Cerebellar cortex (tissue), 1 donor: Measurements from ENCODE around the gene WSCD1.
A peak's percentile ranks its signal among the peaks of the same experiment; 100 is the strongest.

ENCODE experiments used
- DNase-seq: peaks from one replicate; pipeline ENCODE4 v3.0.0-alpha.2; 2015; ENCODE audit warnings: low spot score

The WSCD1 gene

DNA sequence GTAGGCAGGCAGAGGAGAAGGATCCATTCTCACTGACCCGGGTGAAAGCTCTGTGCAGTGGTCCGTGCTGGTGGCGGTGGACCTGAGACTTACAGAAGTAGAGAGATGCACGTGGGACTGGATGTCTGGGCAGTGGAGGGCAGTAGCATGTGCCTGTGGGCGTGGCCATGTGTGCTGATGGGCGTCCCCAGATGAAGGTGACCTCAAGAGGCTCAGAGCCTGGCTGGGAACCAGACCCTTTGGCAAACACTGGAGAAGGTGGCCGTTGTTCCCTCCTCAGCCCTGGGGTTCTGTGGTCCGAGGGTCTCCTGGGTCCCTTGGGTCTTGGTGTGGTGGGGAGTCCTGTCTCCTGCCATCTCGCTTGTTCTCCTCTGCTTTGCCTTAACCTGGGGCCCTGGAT, 15.6 kb downstream of the WSCD1 start:
- DNase-seq = no peak

DNA sequence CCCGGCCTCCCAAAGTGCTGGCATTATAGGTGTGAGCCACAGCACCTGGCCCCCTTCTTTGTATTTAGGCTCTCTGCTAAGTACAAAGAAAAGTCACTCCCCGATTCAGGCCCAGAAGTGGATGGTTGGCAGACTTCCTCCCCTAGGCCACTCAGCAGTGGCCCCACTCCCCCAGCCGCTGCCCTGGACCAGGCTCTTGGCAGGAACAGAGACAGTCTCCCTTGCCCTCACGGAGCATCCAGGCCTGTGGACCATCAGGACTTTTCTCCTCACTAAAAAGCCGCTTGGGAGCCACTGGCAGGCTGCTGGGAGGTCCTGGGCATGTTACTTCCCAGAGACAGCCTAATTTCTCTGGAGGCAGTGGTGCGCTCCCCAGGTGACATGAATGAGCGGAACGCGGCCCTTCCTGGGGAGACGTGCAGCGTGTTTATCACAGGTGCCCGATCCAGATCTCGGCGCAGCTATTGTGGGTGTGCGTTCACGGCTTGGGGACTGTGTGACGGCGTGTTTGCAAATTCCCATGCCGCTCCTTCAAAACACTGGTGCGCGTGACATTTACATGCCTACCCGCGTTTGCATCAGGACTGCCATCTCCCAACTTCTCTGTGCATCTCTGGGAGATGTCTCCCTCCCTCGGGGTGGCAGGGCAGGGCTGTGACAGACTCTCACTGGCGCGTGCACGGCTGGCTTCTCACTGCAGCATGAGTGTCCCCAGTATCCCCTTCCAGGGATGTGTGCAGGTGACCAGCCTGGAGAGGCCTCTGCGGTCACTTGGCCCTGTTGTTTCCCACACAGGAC, 16.6 kb downstream of the WSCD1 start:
- DNase-seq = no peak

DNA sequence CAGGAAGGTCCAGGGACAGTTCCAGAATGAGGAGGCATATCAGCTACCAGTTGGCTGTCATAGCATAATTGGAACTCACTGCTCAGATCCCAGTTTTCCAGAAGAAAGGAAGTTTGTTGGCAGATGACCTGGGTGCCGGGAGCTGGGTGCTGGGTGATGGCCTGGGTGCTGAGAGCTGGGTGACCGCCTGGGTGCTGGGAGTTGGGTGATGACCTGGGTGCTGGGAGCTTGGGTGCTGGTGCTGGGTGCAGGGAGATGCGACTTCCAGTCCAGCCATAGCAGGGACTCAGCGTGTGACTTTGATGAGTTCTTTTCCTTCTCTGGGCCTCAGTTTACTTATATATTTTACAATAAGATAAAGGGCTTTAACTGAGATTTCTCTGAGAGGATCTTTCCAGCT, 18.0 kb downstream of the WSCD1 start:
- DNase-seq = no peak

DNA sequence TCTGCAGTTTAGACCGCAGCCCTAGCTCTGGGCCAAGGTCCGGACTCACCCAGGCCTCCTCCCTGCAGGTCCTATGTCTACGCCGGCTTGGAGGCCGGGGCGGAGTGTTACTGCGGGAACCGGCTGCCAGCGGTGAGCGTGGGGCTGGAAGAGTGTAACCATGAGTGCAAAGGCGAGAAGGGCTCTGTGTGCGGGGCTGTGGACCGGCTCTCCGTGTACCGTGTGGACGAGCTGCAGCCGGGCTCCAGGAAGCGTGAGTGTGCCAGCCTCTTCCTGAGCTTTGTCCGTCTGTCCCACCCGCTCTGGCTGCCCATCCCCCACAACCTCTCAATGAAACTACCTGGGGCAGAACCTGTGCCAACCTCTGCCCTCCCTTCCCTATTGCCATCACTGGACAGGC, 20.1 kb downstream of the WSCD1 start:
- DNase-seq = no peak

DNA sequence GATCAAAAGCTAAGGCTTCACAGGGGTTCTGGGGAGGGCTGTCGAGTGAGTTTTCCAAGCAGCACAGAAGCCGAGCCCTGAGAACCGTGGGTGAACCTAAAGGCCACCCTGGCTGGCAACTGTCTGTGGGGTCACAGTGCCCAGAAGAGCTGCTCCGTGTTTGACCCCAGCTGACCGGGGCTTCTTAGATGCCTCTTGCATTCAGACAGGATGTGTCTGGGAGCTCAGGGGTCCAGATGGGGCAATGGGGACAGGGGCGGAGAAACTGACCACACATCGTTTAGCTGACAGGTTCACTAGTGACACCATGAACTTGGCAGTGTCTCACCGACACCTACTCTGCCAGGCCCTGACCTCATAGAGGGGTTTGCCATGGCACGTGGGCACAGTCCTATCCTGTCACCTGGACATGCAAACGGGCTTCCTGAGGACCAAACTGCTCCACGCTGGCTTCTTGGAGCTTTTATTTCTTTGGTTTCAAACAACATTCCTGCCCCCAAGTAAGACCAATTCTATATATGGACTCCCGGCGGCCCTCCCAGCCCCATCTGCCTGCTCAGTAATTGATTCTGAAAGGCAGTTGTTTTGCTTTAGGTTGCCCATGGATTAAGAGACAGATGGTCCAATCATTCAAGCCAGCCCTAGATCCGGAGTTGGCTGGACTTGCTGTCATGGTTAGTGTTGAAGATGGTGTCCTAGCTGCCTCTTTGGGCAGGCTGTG, 22.2 kb downstream of the WSCD1 start:
- peak; percentile 37 for DNase-seq

DNA sequence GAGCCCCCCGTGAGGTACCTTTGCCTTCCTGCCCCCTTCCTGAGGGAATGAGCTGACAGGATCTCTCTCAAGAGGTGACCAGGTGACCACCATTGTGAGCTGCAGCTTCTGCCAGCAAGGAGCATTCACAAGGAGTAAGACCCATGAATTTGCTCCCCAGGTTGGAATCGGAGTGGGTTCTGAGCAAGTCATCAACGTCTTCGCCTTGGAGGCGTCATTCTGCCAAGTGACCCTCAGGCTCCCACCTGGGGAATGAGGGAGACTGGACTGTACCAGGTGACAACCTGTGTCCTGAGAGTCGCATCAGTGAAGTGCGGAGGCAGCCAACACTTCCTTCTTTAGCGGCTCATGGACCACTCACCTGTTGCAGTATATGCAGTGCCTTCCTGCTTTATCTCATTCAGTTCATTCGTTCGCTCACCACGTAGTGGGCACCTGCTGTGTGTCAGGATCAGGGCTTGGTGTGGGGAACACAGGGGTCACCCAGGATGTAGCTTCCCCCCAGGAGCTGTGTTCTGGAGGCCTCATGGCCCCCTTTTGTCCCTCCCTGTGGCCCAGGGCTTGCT, 22.8 kb downstream of the WSCD1 start:
- no peak for DNase-seq

DNA sequence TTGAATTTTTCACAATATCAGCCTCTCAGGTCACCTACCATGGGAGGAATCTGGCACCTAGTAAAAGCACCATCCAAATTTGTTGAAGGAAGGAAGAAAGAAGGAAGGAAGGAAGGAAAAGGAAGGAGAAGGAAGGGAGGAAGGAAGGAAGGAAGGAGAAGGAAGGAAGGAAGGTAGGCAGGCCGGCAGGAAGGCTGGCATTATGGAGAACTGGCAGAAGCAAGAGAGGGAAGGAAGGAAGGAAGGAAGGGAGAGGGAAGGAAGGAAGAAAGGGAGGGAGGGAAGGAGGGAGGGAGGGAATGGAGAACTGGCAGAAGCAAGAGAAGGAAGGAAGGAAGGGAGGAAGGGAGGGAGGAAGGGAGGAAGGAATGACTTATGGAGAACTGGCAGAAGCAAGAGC, 24.3 kb downstream of the WSCD1 start:
- no peak for DNase-seq

DNA sequence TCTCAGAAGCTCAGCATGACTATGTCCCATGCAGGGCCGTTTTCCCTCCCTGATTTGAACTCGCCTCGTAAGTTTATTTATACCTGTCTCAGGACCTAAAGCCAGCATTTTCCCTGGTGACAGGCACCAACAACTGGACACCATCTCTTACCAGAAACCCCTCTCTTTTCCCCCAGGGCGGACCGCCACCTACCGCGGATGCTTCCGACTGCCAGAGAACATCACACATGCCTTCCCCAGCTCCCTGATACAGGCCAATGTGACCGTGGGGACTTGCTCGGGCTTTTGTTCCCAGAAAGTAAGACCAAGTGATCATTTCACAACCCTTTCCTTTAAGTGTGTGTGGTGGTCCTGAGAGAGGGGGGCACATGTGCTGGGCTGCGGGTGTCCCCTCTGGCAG, 24.7 kb downstream of the WSCD1 start:
- no peak for DNase-seq

DNA sequence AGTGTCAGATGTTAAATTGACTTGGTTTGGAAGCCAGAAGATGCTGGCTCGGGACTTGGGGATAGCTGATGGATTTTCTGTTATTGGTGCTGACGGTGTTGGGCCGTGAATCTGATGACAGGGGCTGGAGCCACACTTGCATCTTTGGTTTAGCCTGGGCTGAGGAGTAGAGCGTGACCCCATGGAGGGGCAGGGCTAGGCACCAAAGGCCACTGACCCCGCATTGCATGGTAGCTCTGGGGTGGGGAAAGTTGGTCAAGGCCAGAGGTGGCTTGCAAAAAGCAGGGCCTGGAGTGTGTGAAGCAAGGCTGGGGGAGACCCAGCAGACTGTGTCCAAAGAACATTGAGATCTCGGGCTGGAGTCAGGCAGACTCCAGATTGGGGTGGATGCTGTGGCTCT, 25.3 kb downstream of the WSCD1 start:
- no peak for DNase-seq

DNA sequence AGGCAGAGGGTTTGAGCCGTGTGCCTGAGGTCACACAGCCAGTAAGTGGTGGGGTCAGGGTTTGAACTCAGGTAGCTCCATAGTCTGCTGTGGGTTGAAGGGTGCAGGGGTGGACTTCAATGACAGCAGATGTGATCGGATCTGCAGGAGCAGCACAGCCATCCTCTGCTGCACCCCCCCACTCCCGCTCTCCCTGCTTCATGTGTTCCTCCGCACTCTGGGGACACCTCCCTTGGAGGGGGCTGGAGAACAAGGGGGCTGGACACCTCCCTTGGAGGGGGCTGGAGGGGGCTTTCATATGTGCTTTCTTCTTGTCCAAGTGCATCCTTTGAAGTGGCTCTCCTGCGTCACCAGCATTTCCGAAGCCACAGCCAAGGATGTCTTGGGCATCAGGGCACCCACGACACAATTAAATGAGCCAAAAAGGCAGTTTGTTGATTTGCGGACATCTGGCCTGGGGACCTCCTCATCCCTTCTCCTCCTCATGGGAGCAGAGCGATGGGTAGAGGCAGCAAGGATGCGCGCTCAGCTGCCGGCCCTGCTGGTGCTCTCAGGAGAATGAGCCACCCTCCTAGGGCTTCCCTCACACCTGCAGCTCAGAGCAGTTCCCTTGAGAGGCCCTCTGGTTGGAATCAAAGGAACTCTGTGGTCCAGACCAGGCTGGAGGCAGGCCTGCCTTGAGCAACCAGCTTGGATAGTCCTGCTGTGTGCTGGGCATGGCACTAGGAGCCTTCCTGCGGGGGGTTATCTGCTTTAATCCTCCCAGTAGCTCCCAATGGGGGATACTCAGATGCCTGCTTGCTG, 26.2 kb downstream of the WSCD1 start:
- DNase-seq = no peak

DNA sequence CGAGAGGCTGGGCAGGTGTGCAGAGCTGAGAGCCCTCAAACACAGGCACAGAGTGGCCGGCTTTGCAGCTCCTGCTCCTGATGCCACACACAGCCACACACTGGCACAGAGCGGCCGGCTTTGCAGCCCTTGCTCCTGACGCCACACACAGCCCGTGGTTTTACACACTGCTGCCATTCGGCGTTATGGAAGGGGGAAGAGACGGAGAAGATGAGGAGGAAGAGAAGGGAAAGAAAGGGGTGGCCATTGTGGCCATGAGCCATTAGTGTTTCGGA, 26.8 kb downstream of the WSCD1 start:
- peak; percentile 59 for DNase-seq

DNA sequence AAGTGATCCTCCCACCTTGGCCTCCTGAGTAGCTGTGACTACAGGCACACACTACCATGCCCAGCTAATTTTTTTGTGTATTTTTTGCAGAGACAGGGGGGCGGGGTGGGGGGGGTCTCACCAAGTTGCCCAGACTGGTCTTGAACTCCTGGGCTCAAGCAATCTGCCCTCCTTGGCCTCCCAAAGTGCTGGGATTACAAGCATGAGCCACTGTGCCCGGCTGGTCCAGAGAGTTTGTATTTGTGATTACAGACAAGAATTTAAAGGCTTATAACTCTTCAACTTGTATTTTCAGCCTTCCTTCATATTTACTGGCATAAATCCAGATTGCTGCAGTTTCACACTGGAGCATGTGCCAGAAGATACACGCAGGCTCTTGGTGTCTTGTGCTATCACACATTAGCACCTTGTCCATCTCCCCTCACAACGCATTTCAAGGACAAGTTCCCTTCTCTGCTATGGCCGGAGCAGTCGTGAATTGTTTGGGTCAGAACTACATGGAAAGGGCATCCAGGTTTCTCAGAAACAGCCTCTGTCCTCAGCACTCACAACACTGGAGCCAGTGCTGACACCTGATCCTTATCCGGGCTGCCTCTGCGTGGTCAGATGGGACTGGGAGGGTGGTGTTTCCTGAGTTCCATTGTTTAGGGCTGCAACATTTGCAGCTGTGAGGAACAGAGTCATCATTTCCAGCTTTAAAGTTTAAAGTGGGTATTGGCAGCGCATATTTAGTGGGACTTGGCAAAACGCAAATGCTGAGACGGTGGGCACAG, 28.1 kb downstream of the WSCD1 start:
- DNase-seq = peak; percentile 24

DNA sequence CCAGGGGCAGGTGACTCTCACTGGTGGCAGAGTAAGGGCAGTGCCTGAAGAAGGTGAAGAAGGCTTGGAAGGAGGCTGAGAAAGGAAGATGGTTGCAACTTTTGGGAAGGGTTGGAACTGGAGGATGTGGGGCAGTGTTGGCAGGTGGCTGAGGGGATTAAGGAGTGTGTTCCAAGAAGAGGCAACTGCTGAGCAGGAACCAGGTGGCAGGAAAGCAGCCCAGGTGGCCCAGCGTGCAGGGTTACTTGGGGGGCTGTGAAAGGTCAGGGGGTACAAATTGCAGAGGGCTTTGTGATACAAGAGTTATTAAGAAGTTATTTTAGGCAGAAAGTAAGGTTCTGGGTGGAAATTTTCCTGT, 28.6 kb downstream of the WSCD1 start:
- no peak for DNase-seq

DNA sequence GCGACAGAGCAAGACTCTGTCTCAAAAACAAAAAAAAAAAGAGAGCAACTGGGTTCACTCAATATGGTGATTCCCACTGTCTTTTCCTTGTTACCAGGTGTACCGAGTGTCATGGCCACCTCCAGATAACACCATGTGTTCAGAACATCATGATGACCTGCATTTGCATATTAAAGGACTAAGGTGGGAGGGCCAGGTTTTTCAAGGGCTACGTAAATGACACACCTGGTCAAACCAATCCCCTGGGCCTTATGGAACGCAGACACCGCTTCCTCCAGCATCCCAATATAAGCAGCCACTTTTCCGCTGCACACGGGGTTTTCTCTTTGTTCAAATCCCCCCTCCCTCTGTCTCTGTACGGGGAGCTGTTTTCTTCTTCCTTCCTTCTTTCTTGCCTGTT, 29.3 kb downstream of the WSCD1 start:
- DNase-seq = no peak

DNA sequence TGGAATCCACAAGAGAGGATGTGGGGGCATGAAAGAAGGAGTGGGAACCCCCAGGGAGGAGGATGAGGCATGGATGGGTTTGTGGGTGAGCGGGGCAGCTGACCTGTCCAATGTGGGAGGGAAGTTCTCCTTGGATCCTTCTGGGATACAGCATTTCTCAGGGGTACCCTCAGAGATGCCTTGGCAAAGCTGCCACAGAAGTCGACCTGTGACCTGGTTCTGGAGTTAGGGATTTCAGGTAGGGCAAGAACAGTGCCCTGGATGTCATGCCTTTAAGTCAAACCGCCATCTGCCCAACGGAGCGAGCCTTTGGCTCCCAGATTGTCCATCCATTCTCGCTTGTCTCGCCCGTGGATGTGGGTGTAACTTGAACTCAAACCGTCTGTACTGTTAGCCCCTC, 30.0 kb downstream of the WSCD1 start:
- no peak for DNase-seq

DNA sequence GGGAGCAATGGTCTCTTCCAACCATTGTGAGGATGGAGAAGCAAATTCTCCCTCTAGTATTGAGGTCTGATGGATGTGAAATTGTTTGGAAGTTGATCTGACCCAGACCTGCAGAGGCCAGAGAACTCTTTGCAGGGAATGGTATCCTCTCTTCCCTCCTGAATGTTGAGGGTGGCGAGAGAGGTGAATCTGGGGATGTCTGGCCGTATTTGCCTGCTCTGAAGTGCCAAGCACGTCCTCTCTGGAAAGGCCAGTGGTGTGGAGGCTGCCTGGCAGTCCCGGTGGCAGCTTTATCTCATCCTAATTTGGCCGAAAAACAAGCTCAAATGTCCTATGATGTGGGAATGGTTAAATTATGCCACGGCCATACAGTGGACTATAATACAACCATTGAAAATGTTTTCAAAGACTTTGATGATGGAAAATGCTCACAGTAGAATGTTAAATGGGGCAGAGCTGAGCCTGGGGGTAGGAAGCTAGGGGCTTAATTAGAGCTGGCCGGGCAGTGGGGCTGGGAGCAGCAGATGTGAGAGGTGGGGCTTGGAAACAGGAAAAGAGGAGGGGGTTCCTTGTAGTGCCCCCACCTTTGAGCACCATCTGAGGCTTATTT, 30.8 kb downstream of the WSCD1 start:
- no peak for DNase-seq

DNA sequence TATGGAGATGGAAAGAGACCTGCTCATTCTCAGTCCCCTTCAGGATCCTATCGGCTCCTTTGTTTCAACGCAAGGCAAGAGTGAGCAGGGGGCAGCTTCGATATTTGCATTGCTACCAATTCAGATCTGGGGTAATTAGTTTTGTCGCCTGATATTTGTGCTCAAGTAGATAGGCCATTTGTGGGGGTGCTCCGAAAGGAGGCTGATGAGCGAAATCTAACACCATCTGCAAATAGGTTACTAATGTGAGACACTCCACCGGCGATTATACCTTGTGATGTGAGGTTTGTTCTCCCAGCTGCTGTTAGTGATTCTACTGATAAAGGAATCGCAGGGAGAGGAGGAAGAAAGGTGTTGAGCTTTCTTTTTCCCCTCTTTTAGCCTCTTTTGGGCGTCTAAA, 31.5 kb downstream of the WSCD1 start:
- DNase-seq = no peak

DNA sequence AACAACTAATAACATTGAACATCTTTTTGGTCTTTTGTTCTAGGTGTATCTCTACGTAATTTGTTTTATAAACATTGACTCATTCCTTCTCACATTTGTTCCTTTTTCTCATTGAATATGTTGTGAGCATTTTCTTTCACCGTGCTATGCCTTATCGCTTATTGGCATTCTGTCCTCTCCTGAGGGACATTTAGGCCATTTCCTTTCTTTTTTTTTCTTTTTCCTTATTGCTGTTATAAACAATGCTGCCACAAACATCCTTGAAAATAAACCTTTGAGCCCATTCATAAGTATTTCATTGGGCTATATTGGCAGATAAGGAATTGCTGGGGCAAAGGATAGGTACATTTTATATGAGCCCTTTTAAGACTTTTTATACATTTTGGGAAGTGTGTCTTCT, 32.4 kb downstream of the WSCD1 start:
- DNase-seq = no peak

DNA sequence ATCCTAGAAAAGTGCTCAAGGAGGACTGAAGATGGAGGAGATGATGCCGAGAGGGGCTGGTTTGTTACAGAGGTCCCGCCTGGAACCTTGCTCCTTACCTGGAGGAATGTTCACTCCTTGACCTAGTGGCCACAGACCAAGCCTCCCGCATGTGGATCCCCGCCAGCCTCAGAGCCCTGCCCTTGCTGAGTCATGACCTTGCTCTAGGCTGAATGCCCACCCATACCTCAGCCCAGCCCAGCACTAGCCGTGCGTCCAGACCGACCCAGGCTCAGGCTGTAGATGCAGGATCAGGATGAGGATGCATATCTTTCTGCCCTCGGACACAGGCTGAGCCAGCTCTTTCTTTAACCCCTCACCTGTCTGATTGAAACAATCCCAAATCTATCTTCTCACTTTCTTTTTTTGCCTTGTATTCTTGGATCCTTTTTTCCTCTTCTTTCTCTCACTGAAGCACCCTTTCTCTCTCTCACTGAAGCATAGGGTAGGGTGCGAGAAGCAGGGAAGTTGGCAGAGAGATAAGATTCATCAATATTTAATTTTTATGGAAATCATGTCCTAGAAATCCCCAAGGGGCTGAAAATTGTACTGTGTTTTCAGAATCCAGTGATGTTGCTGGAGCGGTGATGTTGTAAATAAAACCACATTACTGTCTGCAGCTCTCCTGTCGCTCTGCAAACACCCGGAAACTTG, 34.9 kb downstream of the WSCD1 start:
- DNase-seq = no peak

DNA sequence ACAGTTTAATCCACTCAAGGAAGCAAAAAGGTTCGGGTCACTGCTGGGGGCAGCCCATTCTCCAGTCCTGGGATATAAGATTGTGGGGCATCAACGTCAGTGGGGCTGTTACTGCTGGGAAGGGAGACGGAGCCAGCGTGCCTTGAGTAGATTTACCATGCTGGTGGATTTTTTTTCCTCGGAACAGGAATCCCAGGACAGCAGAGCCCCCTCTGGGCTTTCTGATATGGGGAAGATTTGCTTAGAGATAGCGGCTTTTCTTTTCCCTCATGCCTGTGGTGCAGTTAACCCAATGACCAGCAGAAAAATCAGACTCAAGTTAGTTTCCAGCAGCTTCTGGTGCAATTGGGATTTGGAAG, 35.4 kb downstream of the WSCD1 start:
- DNase-seq = no peak

DNA sequence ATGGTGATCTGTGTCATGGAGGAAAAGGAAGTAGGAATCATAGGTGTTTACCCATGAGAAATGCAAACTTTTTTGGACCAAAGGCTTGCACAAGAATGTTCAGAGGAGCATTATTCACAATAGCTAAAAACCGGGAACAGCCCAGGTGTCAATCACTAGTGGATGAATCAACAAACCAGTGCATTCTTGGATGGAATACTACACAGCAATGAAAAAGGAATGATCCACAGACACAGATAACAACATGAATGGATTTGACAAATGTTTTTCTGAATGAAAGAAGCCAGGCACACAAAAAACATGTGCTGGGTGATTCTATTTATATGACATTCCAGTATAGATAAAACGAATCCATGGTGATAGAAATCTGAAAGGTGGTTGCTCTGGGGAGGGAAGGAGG, 36.0 kb downstream of the WSCD1 start:
- DNase-seq = no peak
